ENCODE results near the gene BCL6.

Gene BCL6

DNA sequence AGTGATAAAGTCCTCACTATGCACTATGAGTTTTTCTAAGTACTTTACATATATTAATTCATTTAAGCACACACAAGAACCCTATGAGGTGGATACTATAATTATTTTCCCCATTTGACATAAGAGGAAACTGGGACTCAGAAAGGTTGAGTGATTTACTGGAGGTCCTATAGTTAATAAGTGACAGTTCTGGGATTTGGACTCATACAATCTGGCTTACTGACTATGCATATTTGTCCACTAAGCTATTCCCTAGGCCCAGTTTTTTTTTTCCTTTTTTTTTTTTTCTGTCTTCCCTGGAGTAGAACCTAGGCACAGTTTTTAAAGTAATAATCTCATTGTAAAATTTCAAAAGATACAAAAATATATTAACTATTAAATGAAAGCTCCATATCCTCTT is 36.6 kb downstream of the BCL6 start:
- no peak for TF ChIP-seq CTCF (conservative IDR thresholded peaks at IDR 0.05; ENCODE audit: control insufficient read depth, insufficient read depth, low read depth, low read length)
- no peak overlapping the region for H3K4me3 ChIP-seq (ENCODE audit: control insufficient read depth, low read depth, low read length)
- no peak for DNase-seq (ENCODE audit: low read depth)

- H3K4me3 ChIP-seq (ENCODE audit: control insufficient read depth, low read depth, low read length), result no peak overlapping the region
- DNase-seq (ENCODE audit: low read depth), result no peak
- no peak for TF ChIP-seq CTCF (conservative IDR thresholded peaks at IDR 0.05; ENCODE audit: control insufficient read depth, insufficient read depth, low read depth, low read length)
Observed at GRCh38 chr3:187706971-187707370, 38.3 kb downstream of the BCL6 start.

DNA sequence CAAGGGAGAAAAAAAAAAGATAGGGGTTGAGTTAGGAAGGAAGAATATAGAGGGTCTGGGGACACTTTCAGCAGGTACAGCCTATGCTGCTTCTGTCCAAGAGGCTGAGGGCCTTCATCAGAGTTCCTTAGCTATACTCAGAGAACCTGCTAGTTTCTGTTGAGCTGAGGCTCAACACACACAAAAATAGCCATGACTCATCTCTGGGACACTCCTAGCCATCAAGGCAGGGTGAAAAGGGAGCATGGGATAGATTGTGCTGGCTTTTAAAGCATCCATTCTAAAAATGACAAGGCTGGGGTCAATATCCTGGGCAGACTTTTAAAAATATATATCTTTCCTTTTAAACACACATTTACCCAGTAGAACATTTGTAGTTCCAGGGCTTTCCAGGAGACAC is 40.1 kb downstream of the BCL6 start:
- no peak for TF ChIP-seq CTCF (conservative IDR thresholded peaks at IDR 0.05; ENCODE audit: control insufficient read depth, insufficient read depth, low read depth, low read length)
- DNase-seq (ENCODE audit: low read depth), result no peak
- H3K4me3 ChIP-seq (ENCODE audit: control insufficient read depth, low read depth, low read length), result no peak overlapping the region

GRCh38 chr3:187702507-187703033 is 42.7 kb downstream of the BCL6 start, which contains the start of gene RTP2:
TSS of gene RTP2 (minus strand) at chr3:187702557. CDS start at chr3:187702128, 429 bp downstream.
- DNase-seq (ENCODE audit: low read depth), result no peak
- no peak within 1 kb of the TSS for H3K4me3 ChIP-seq (ENCODE audit: control insufficient read depth, low read depth, low read length)
- no peak for TF ChIP-seq CTCF (conservative IDR thresholded peaks at IDR 0.05; ENCODE audit: control insufficient read depth, insufficient read depth, low read depth, low read length)

DNA sequence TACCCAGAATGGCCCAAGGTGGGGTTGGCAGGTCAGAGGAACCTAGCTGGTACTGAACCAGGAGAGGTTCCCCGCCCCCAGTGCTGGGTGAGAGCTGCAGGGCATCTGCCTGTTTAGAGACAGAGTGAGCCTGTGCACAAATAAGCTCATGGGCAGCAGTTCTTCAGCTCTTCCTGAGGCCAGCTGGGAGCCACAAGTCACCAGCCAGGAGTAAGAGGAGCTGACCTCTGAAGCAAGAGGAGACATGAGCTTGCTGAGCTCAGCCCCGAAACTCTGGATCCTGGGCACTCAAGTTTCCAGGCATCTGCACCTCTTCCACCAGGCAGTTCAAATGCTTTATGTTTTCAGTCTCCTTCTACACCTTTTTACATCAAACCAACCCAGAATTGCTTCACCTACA is 45.0 kb downstream of the BCL6 start:
- TF ChIP-seq CTCF (conservative IDR thresholded peaks at IDR 0.05; ENCODE audit: control insufficient read depth, insufficient read depth, low read depth, low read length), result no peak
- DNase-seq (ENCODE audit: low read depth), result no peak
- no peak overlapping the region for H3K4me3 ChIP-seq (ENCODE audit: control insufficient read depth, low read depth, low read length)

DNA sequence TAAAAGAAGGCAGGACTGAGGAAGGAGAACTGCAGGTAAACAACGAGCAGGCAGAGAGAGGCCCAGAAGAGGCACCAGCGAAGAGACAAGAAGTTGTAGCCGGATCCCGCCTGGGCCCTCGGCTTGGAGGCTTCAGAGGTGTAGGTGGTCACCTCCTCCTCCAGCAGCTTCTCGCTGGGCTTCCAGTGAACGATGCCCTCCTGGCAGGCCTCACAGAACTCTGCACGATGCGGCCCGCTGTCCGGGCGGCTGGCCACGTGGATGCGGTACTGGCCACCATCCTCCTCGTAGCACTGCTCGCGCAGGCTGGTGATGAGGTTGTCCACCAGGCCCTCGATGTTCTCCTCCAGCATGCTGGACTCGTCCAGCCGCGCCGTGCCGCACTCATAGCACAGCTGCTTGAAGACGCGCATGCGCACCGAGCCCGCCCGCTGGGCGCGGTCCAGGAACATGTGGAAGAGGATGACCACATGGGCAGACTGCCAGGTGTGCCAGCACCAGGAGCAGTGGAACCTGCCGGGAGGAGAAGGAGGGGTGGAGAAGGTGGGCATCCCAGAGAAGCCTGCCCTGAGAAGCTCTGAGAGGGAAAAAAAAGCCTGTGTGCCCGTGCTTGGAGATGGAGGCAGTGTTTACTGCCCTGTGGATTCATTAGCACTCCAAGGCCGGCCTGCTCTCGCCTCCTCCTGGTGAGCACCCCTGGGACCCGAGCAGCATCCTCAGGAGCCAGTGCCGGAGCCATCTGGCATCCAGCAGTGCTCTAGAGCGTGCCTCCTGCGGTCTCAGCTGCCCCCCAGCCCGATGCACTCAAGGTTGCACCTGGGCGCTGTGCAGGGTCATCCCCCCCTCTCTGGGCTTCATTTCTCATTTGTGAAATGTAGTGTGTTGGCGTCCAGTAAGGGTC is 46.5 kb downstream of the BCL6 start:
- no peak for TF ChIP-seq CTCF (conservative IDR thresholded peaks at IDR 0.05; ENCODE audit: control insufficient read depth, insufficient read depth, low read depth, low read length)
- DNase-seq (ENCODE audit: low read depth), result no peak
- H3K4me3 ChIP-seq (ENCODE audit: control insufficient read depth, low read depth, low read length), result no peak overlapping the region

All from fibroblast of mammary gland (primary cell).